ENCODE results near the gene PPP2R2C.

Gene PPP2R2C

GRCh38 chr4:6359536-6360308 is 112.7 kb downstream of the PPP2R2C start:
- DNase-seq, result no peak

GRCh38 chr4:6357476-6357875 is 114.9 kb downstream of the PPP2R2C start:
- no peak for DNase-seq

- no peak for DNase-seq
These were observed 116.3 kb downstream of the PPP2R2C start for GRCh38 chr4:6356076-6356560.

DNA sequence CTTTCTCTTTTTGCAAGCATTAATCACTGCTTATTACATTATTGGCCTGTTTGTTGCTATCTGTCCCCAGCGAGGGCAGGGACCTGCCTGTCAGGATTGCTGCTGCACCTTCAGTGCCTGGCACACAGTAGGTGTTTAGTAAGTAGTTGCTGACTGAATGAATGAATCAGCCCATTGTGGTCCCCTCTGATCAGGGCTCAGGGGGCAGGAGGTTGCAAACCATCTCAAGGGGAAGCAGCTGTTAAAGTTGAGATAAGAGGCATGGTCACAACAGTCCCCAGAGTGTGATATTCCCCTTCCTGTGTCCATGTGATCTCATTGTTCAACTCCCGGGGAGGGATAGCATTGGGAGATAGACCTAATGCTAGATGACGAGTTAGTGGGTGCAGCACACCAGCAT is 117.4 kb downstream of the PPP2R2C start:
- DNase-seq, result no peak

DNA sequence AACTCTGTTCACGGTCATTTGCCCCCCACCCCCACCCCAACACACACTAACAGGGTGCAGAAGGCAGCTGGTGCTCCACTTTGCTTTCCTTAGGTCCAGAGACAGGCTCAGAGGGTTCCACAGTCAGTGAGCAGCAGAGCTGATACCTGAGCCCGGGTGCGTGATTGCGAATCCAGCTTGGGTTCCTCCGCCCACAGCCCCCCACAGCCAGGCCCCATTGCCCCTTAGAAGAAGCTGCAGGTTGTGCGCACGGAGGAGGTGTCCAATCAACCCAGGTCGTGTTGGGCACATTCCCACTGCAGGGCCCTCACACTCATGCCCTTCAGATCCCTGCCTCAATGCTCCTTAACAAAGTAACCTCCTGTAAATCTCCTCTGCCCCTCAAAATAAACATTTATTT is 117.8 kb downstream of the PPP2R2C start:
- DNase-seq, result no peak

DNA sequence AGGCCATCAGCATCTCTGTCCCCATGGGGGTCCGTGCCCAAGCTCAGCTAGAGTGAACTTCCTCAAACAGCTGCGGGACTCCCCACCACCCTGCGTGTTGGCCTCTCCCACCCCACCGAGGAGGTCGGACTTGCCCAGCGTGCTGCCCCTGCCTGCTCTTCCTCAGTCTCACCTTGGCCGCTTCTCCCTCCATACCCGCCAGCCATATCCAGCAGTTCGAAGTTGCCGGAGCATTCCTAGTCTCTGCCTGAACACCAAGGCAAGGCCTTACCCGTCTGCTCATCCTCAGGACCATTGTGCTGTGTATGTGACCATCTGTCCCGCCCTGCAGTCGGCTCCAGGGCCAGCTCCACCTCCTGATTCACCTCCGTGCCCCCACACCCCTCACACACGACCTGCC is 118.3 kb downstream of the PPP2R2C start:
- DNase-seq, result no peak

GRCh38 chr4:6352031-6352692 is 120.3 kb downstream of the PPP2R2C start:
- DNase-seq, result no peak

DNA sequence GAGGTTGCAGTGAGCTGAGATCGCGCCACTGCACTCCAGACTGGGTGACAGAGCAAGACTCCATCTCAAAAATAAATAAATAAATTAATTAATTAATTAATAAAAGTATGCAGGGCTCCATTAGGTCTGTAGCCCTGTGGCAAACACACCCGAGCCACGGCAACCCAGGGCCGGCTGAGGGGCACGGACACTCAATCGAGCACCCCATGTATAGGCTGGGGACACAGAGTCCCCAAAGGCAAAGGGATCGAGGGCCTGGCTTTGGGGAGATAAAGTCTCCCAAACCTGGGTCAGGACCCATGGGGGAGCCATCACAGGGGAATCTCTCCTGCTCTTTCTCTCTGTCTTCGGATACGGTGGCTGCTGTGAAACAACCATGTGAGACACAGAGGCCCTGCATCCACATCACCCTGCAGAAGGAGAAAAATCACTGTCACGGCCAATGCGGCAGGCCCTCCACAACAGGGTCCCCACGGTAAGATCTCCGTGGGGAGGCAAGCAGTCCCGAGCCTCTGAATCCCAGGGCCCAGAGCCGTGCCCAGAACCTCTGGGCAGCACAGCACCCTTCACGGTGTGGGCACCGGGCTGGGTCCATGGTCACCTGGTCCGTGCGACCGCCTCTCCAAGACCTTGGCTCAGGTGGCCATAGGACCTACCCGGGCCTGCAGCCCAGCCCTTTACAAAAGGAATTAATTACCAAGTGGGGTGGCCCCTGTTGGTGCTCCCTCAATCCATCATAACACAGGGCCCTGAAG is 121.0 kb downstream of the PPP2R2C start:
- DNase-seq, result no peak

- DNase-seq, result no peak
These were observed 121.8 kb downstream of the PPP2R2C start for GRCh38 chr4:6350646-6351045.

DNA sequence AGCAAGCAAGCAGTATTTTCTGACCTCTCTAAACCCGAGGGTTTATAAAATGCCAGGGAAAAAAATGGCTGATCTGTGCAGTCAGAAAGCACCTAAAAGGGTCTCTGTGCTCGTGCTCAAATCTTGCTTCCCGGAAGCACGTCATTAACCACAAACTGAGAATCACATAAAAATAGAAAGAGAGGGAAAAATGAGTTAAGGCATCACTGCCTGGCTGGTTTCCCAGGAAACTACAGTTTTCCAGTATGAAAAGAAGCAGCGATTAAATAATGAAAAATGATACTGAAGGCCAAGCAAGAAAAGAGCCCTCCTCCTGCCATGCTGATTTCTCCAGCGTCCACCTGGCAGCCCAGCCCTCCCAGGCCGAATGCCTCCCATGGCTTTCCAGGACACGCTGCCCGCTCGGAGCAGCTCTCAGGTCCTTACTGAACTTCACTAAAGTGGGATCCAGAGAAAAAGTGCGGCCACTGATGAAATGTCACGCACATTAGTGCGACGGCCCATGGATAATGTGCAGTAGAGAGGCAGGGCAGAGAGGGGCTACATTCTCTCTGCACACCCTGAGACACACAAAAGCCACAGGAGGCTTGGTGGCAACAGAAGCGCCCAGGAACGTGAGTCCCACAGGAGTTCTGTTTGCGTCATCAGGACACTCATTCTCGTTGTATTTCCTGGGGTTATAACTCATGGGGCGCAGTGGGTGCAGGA is 122.4 kb downstream of the PPP2R2C start:
- no peak for DNase-seq

DNA sequence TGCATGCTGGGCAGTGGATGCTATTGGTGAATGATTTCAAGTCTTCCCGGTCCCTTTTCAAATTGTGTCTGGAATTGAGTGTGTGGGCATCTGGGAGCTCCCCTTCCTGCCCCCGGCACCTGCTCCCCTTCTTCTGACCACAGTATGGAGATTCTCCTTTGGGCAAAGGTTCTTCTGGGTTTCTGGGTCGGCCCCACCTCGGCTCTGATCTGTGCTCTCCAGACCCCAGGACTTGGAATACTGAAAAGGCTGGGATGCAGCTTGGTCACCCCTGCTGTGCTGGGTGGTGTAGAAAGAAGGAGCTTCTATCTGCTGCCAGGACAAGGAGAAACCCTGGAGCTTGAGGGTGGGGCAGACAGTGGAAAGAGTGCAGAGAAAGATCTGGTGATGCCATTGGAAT is 124.0 kb downstream of the PPP2R2C start:
- DNase-seq, result no peak

DNA sequence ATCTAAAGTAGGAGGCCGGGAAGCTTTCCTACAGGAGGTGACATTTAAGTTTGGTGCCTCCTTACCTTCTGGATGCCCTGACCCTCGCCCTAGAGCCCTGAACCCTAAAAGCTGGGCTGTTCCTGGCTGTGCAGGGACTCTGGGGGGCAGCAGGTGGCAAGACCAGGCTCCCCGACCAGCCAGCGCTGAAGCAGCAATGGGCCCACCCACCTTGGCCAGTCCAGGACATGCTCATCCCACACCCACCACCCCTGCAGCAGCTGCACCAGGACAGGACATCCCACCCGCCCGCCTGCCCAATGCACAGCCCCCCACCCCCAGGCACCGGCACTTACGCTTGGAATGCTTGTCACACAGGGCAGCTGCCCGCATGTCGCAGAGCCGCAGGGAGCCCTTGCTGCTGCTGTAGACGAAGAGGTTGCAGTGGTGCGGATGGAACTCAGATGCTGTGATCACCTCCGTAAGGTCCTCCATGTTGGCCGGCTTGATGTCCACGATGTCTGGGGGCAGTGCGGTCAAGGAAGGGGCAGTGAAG is 124.8 kb downstream of the PPP2R2C start:
- DNase-seq, result no peak

- DNase-seq, result no peak
These were observed 125.9 kb downstream of the PPP2R2C start for GRCh38 chr4:6346373-6347110.

- no peak for DNase-seq
These were observed 126.5 kb downstream of the PPP2R2C start for GRCh38 chr4:6345866-6346265.

- no peak for DNase-seq
These were observed 127.2 kb downstream of the PPP2R2C start for GRCh38 chr4:6345096-6345830.

DNA sequence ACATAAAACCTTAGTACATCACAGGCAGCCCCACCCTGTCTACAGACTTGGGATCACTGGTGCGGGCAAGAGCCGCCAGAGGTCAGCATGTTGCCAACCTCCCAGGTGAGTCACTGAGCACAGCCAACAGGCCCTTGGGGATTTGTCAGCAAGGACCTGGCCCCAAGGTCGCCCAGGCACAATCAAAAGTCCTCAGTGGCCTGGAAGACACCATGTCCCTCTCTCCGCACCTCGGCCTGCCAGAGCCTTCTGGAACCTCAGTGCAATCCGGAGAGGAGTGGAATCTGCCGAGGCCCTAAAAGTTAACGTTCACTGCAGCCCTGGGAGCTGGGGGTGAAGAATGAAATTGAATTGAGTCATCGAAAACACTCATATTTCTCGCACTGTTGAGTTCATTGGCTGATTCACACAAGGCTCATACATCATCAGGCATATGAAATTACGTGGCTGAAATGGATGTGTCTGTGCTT is 128.4 kb downstream of the PPP2R2C start:
- no peak for DNase-seq

DNA sequence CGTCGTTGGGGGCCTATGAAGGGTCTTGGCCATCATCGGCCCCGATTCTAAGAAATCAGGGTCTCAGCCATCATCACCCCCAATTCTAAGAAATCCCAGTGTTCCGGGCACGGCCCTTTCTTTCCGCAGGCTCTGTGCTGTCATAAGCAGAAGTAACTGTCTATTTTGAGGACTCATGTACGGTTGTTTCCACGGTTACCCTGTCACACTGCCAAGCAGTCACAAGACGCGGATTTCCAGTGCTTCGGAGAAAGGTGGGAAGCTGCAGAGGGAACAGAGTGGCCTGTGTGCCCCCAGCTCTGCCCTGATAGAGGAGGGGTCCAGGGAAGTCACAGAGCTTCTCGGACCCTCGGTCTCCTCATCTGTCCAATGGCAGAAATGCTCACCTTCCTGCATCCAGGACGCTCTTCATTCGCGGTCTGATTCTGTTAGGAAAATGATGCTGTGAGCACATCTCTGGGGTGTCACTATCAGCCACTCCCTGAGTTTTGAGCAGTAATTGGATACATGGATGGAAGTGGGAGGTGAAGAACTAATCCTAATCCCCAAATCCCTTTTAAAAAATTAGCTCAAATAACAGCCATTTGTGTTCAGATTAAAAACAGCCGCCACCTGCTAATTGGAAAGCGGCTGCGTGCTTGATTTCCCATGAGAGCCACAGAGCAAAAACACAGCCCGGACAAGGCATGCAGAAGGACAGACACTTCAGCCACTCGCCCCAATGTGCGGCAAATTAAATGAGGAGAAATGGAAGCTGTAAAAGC is 129.7 kb downstream of the PPP2R2C start:
- DNase-seq, result no peak

GRCh38 chr4:6341696-6342095 is 130.7 kb downstream of the PPP2R2C start:
- no peak for DNase-seq

DNA sequence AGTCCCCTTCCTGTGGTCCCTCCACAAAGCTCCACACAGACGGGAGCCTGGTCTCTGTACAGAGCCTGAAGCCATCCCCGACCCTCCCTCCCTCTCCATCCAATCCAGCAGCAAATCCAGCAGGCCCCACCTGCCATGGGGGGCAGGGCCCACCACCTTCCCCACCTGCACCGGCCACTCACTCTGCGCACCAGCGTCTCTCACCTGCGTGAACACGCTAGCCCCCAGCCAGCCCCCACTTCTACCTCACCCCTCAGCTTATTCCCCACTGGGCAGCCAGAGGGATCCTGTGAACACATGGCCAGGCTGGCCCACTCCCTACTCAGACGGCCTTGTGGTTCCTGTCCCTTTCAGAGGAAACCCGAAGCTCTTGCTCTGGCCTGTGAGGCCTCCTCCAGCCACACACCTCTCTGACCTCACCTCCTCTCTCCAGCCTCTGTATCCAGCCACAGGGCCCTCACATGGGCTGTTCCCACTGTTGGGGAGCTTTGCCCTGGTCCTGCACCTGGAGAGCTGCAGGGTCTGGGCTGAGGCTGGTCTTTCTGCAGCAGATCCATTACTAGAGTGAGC is 131.9 kb downstream of the PPP2R2C start:
- no peak for DNase-seq
